Measurements from ENCODE around the gene P2RY11. TPM values are rescaled to one million over a fixed set of nuclear protein-coding genes. Genes with fewer than 3 reads are reported as not detected.

The P2RY11 gene
- total RNA-seq, 1 donor from 2014 or later = 25.9 TPM

- no peak for TF ChIP-seq CTCF (conservative IDR thresholded peaks at IDR 0.05)
- Mint-ChIP-seq H3K27ac (ENCODE audit: unreplicated experiment) (no peak overlapping the region), H3K4me3 (no peak overlapping the region), H3K9me3 (no peaks in the 10 kb centered on the region), H3K4me1 (no peaks in the 10 kb centered on the region), H3K27me3 (ENCODE audit: low read depth) (no peaks in the 10 kb centered on the region), H3K36me3 (ENCODE audit: low read depth) (peaks cover 13% of the 10 kb centered on the region)
- DNase-seq (ENCODE audit: low read depth, low spot score) = no peak
Observed at GRCh38 chr19:10146142-10146541, 34.6 kb downstream of the P2RY11 start.

GRCh38 chr19:10149427-10149826 is 37.9 kb downstream of the P2RY11 start:
- H3K27ac Mint-ChIP-seq (ENCODE audit: unreplicated experiment) = no peak overlapping the region
- H3K36me3 Mint-ChIP-seq (ENCODE audit: low read depth) = peaks cover 17% of the 10 kb centered on the region
- H3K4me3 Mint-ChIP-seq = no peak overlapping the region
- no peaks in the 10 kb centered on the region for H3K27me3 Mint-ChIP-seq (ENCODE audit: low read depth)
- H3K4me1 Mint-ChIP-seq = no peaks in the 10 kb centered on the region
- no peak for TF ChIP-seq CTCF (conservative IDR thresholded peaks at IDR 0.05)
- H3K9me3 Mint-ChIP-seq = no peaks in the 10 kb centered on the region
- DNase-seq (ENCODE audit: low read depth, low spot score) = no peak

- Mint-ChIP-seq H3K27ac (ENCODE audit: unreplicated experiment) (no peak overlapping the region), H3K27me3 (ENCODE audit: low read depth) (no peaks in the 10 kb centered on the region), H3K9me3 (no peaks in the 10 kb centered on the region), H3K4me3 (no peak overlapping the region), H3K4me1 (no peaks in the 10 kb centered on the region), H3K36me3 (ENCODE audit: low read depth) (peaks cover 18% of the 10 kb centered on the region)
- DNase-seq (ENCODE audit: low read depth, low spot score) = no peak
- no peak for TF ChIP-seq CTCF (conservative IDR thresholded peaks at IDR 0.05)
Observed at GRCh38 chr19:10151521-10151920, 40.0 kb downstream of the P2RY11 start.

GRCh38 chr19:10152100-10152499 is 40.6 kb downstream of the P2RY11 start:
- H3K9me3 Mint-ChIP-seq = no peaks in the 10 kb centered on the region
- no peaks in the 10 kb centered on the region for H3K4me1 Mint-ChIP-seq
- H3K36me3 Mint-ChIP-seq (ENCODE audit: low read depth) = peaks cover 20% of the 10 kb centered on the region
- no peak for TF ChIP-seq CTCF (conservative IDR thresholded peaks at IDR 0.05)
- H3K27ac Mint-ChIP-seq (ENCODE audit: unreplicated experiment) = no peak overlapping the region
- DNase-seq (ENCODE audit: low read depth, low spot score) = no peak
- H3K27me3 Mint-ChIP-seq (ENCODE audit: low read depth) = no peaks in the 10 kb centered on the region
- H3K4me3 Mint-ChIP-seq = no peak overlapping the region

- Mint-ChIP-seq H3K9me3 (no peaks in the 10 kb centered on the region), H3K4me3 (no peak overlapping the region), H3K27ac (ENCODE audit: unreplicated experiment) (no peak overlapping the region), H3K4me1 (no peaks in the 10 kb centered on the region), H3K36me3 (ENCODE audit: low read depth) (peaks cover 25% of the 10 kb centered on the region), H3K27me3 (ENCODE audit: low read depth) (no peaks in the 10 kb centered on the region)
- no peak for DNase-seq (ENCODE audit: low read depth, low spot score)
- TF ChIP-seq CTCF (conservative IDR thresholded peaks at IDR 0.05) = no peak
Observed at GRCh38 chr19:10155839-10156238, 44.3 kb downstream of the P2RY11 start.

- no peak overlapping the region for H3K27ac Mint-ChIP-seq (ENCODE audit: unreplicated experiment)
- no peaks in the 10 kb centered on the region for H3K9me3 Mint-ChIP-seq
- no peaks in the 10 kb centered on the region for H3K4me1 Mint-ChIP-seq
- H3K36me3 Mint-ChIP-seq (ENCODE audit: low read depth) = peaks cover 22% of the 10 kb centered on the region
- no peaks in the 10 kb centered on the region for H3K27me3 Mint-ChIP-seq (ENCODE audit: low read depth)
- no peak for DNase-seq (ENCODE audit: low read depth, low spot score)
- H3K4me3 Mint-ChIP-seq = no peak overlapping the region
- no peak for TF ChIP-seq CTCF (conservative IDR thresholded peaks at IDR 0.05)
Observed at GRCh38 chr19:10158071-10158470, 46.6 kb downstream of the P2RY11 start.
